Esophagus squamous epithelium (tissue), 4 donors: ENCODE data around the gene NUDT8.

Experiments
- POLR2A ChIP-seq, 4 donors: fragments of 450-650 bp; IDR thresholded peaks; one replicate each; pipeline ENCODE4 v1.6.1; 2017; ENCODE audit warnings: antibody characterized with exemption in 4 of 4, mild to moderate bottlenecking in 4 of 4, moderate library complexity in 3 of 4
- TF ChIP-seq, protein P1 (sequence below), 6 experiments: fragments of 450-650 bp in 4 of 6; fragments of 200-600 bp in 2 of 6; sonication (generic) in 2 of 6; IDR thresholded peaks; one replicate each; pipeline ENCODE4 v1.5.1; 2016 to 2019; ENCODE audit warnings: antibody characterized with exemption in 6 of 6, mild to moderate bottlenecking in 4 of 6, moderate library complexity in 4 of 6

DNA sequence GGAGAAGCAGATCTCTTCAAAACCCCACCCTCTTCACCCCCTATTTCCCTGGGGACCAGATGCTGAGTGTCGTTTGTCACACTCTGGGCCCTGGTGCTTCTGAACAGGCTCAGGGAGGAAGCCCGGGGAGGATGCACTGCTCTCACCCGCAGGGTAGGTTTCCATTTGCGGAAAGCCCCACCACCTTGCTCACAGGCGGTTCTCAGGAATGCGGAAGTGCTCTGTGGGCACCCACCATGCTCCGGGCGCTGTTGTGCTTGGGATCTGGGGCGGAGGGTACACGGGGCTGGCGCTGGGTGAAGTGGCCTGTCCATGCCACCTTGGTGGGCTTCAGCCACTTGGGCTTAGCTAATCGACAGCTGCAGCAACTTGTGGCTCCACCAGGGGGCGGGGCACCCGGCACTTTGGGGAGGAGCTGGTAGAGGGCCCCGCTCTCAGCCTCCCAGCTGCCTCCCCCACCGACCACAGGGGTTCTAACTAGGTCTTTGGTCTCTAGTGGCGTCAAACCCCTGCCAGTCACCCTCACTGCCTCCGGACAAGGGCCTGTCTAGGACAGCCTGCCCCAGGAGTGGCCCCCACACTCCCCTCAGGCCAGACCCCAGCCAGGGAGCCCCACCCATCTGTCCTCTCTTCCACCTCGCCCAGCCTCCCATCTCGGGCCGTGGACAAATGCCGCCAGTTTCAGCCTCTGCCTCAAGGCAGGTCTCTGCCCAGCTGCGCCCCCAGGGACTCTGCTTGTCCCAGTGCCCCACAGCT, 15.6 kb downstream of the NUDT8 start:
- TF ChIP-seq, protein P1, sequence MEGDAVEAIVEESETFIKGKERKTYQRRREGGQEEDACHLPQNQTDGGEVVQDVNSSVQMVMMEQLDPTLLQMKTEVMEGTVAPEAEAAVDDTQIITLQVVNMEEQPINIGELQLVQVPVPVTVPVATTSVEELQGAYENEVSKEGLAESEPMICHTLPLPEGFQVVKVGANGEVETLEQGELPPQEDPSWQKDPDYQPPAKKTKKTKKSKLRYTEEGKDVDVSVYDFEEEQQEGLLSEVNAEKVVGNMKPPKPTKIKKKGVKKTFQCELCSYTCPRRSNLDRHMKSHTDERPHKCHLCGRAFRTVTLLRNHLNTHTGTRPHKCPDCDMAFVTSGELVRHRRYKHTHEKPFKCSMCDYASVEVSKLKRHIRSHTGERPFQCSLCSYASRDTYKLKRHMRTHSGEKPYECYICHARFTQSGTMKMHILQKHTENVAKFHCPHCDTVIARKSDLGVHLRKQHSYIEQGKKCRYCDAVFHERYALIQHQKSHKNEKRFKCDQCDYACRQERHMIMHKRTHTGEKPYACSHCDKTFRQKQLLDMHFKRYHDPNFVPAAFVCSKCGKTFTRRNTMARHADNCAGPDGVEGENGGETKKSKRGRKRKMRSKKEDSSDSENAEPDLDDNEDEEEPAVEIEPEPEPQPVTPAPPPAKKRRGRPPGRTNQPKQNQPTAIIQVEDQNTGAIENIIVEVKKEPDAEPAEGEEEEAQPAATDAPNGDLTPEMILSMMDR (IDR thresholded peaks at IDR 0.05), result peak; percentile 45 to 74 (median 64)
- TF ChIP-seq POLR2A (IDR thresholded peaks at IDR 0.05), result peak in 1 of 4 donors; percentile 25
